ENCODE results near the gene FLNA.
"Not testable (repeated sequence)": the region's sequence is repeated elsewhere in the genome, so short reads cannot be mapped to it uniquely, and the experiment has no call there.

- TF ChIP-seq CTCF (conservative IDR thresholded peaks at IDR 0.05); EZH2 (IDR thresholded peaks at IDR 0.05; ENCODE audit: low read depth): not testable (repeated sequence)
Measured at GRCh38 chrX:154302998-154303397, 71.4 kb downstream of the FLNA start.

All from PC-9 (cell line).